ENCODE data around the gene IGSF6.

Gene IGSF6

GRCh38 chr16:21600031-21600773 is 52.2 kb downstream of the IGSF6 start:
- peak; percentile 10 for DNase-seq (ENCODE audit: low spot score)

- DNase-seq (ENCODE audit: low spot score), result peak; percentile 92
Observed at GRCh38 chr16:21599122-21600030, 53.0 kb downstream of the IGSF6 start, which contains the start of gene METTL9. TSS of gene METTL9 (plus strand) at chr16:21599577. CDS start at chr16:21599734, 157 bp downstream.

GRCh38 chr16:21598701-21599121 is 53.7 kb downstream of the IGSF6 start:
- DNase-seq (ENCODE audit: low spot score), result peak; percentile 10

- no peak for DNase-seq (ENCODE audit: low spot score)
Observed at GRCh38 chr16:21598206-21598605, 54.2 kb downstream of the IGSF6 start.

- DNase-seq (ENCODE audit: low spot score), result no peak
Observed at GRCh38 chr16:21597561-21598030, 54.8 kb downstream of the IGSF6 start.

GRCh38 chr16:21593530-21594289 is 58.7 kb downstream of the IGSF6 start:
- DNase-seq (ENCODE audit: low spot score), result no peak

- no peak for DNase-seq (ENCODE audit: low spot score)
Observed at GRCh38 chr16:21592191-21592590, 60.2 kb downstream of the IGSF6 start.

- DNase-seq (ENCODE audit: low spot score), result no peak
Observed at GRCh38 chr16:21590796-21591195, 61.6 kb downstream of the IGSF6 start.

GRCh38 chr16:21590287-21590686 is 62.1 kb downstream of the IGSF6 start:
- no peak for DNase-seq (ENCODE audit: low spot score)

- DNase-seq (ENCODE audit: low spot score), result no peak
Observed at GRCh38 chr16:21589551-21589950, 62.9 kb downstream of the IGSF6 start.
